SJSA1 (cell line): ENCODE measurements around the gene DHX34. TPM values are rescaled to one million over a fixed set of nuclear protein-coding genes. Genes with fewer than 3 reads are reported as not detected.

Experiments
- DNase-seq, 2 experiments: peaks; one replicate each; pipeline ENCODE4 v3.0.0-alpha.2; 2015 to 2020; ENCODE audit warnings: low spot score in 2 of 2, low read depth in 1 of 2
- H3K27ac ChIP-seq: fragments of 250-450 bp; sonication (Bioruptor Pico); 2 replicates; pipeline ENCODE4 v1.5.1; 2020; ENCODE audit warnings: mild to moderate bottlenecking, moderate library complexity
- H3K27me3 ChIP-seq: fragments of 250-450 bp; sonication (Bioruptor Pico); replicated peaks from 2 replicates; pipeline ENCODE4 v1.5.1; 2020; ENCODE audit warnings: mild to moderate bottlenecking, moderate library complexity
- H3K36me3 ChIP-seq: fragments of 250-450 bp; sonication (Bioruptor Pico); 2 replicates; pipeline ENCODE4 v1.5.1; 2020; ENCODE audit warnings: mild to moderate bottlenecking
- H3K4me1 ChIP-seq: fragments of 250-450 bp; sonication (Bioruptor Pico); replicated peaks from 2 replicates; pipeline ENCODE4 v1.6.1; 2021; ENCODE audit warnings: mild to moderate bottlenecking
- H3K4me3 ChIP-seq: fragments of 250-450 bp; sonication (Bioruptor Pico); 2 replicates; pipeline ENCODE4 v1.5.1; 2020; ENCODE audit warnings: mild to moderate bottlenecking
- H3K9me3 ChIP-seq: fragments of 250-450 bp; sonication (Bioruptor Pico); replicated peaks from 2 replicates; pipeline ENCODE4 v1.5.1; 2020; ENCODE audit warnings: mild to moderate bottlenecking
- total RNA-seq: library from RNA; depleted of rRNA; stranded (reverse); fragments of >200 nt; shearing (Covaris generic); gene quantifications from 2 replicates; pipeline ENCODE4 v1.2.3, GENCODE V29; 2014

DHX34 gene
- total RNA-seq, 1 experiment from 2014 or later: 16.4 TPM

- Histone ChIP-seq H3K36me3 (peaks cover 10% of the 10 kb centered on the region), H3K27ac (no peak overlapping the region), H3K4me1 (peaks cover 13% of the 10 kb centered on the region), H3K27me3 (peaks cover 29% of the 10 kb centered on the region), H3K4me3 (peak overlapping the region; percentile 65), H3K9me3 (no peaks in the 10 kb centered on the region)
- no peak for DNase-seq
These were observed 68.9 kb downstream of the DHX34 start for GRCh38 chr19:47417746-47418691.

GRCh38 chr19:47418692-47419029 lies 69.5 kb downstream of the DHX34 start:
- Histone ChIP-seq H3K4me3 (peak overlapping the region; percentile 65), H3K27ac (no peak overlapping the region), H3K4me1 (peaks cover 13% of the 10 kb centered on the region), H3K36me3 (peaks cover 10% of the 10 kb centered on the region), H3K27me3 (peaks cover 29% of the 10 kb centered on the region), H3K9me3 (no peaks in the 10 kb centered on the region)
- no peak for DNase-seq

- Histone ChIP-seq H3K4me1 (peaks cover 13% of the 10 kb centered on the region), H3K27ac (no peak within 1 kb of the TSS), H3K27me3 (peaks cover 33% of the 10 kb centered on the region), H3K36me3 (peaks cover 7% of the 10 kb centered on the region), H3K4me3 (peak within 1 kb of the TSS; percentile 65), H3K9me3 (no peaks in the 10 kb centered on the region)
- no peak for DNase-seq
These were observed 70.1 kb downstream of the DHX34 start, which contains the start of gene MEIS3 for GRCh38 chr19:47419030-47419783. Gene MEIS3, minus strand, starts transcription at chr19:47419527. Its CDS starts 446 bp downstream, at chr19:47419081.

- no peak overlapping the region for H3K4me3 ChIP-seq
- 0 out of 2 replicates have a peak, but pooled peaks cover 4% of the 10 kb centered on the region for H3K36me3 ChIP-seq
- H3K4me1 ChIP-seq: peaks cover 13% of the 10 kb centered on the region
- H3K27ac ChIP-seq: no peak overlapping the region
- DNase-seq: no peak
- H3K27me3 ChIP-seq: peaks cover 38% of the 10 kb centered on the region
- no peaks in the 10 kb centered on the region for H3K9me3 ChIP-seq
These were observed 70.7 kb downstream of the DHX34 start for GRCh38 chr19:47419789-47420188.

- Histone ChIP-seq H3K27me3 (peaks cover 40% of the 10 kb centered on the region), H3K4me1 (peaks cover 13% of the 10 kb centered on the region), H3K9me3 (no peaks in the 10 kb centered on the region), H3K27ac (no peak overlapping the region), H3K4me3 (no peak overlapping the region), H3K36me3 (no peaks in the 10 kb centered on the region)
- DNase-seq: no peak
These were observed 72.2 kb downstream of the DHX34 start for GRCh38 chr19:47421244-47421786.

- no peak for DNase-seq
- no peak overlapping the region for H3K4me3 ChIP-seq
- H3K4me1 ChIP-seq: peaks cover 13% of the 10 kb centered on the region
- peaks cover 40% of the 10 kb centered on the region for H3K27me3 ChIP-seq
- H3K27ac ChIP-seq: no peak overlapping the region
- no peaks in the 10 kb centered on the region for H3K9me3 ChIP-seq
- H3K36me3 ChIP-seq: no peaks in the 10 kb centered on the region
These were observed 72.8 kb downstream of the DHX34 start for GRCh38 chr19:47421844-47422395.

GRCh38 chr19:47422417-47423163 lies 73.5 kb downstream of the DHX34 start:
- peaks cover 40% of the 10 kb centered on the region for H3K27me3 ChIP-seq
- no peak overlapping the region for H3K27ac ChIP-seq
- H3K36me3 ChIP-seq: no peaks in the 10 kb centered on the region
- H3K4me1 ChIP-seq: peaks cover 20% of the 10 kb centered on the region
- no peak overlapping the region for H3K4me3 ChIP-seq
- no peak for DNase-seq
- H3K9me3 ChIP-seq: no peaks in the 10 kb centered on the region

GRCh38 chr19:47423203-47423882 lies 74.2 kb downstream of the DHX34 start:
- H3K9me3 ChIP-seq: no peaks in the 10 kb centered on the region
- H3K27me3 ChIP-seq: peaks cover 40% of the 10 kb centered on the region
- H3K4me3 ChIP-seq: no peak overlapping the region
- H3K27ac ChIP-seq: no peak overlapping the region
- no peaks in the 10 kb centered on the region for H3K36me3 ChIP-seq
- peaks cover 20% of the 10 kb centered on the region for H3K4me1 ChIP-seq
- DNase-seq: no peak

GRCh38 chr19:47427241-47428176 lies 78.4 kb downstream of the DHX34 start:
- Histone ChIP-seq H3K4me1 (peaks cover 19% of the 10 kb centered on the region), H3K27ac (no peak overlapping the region), H3K27me3 (peaks cover 14% of the 10 kb centered on the region), H3K36me3 (no peaks in the 10 kb centered on the region), H3K9me3 (no peaks in the 10 kb centered on the region), H3K4me3 (peak overlapping the region; percentile 6)
- DNase-seq: peak; percentile 74

GRCh38 chr19:47428177-47428894 lies 79.2 kb downstream of the DHX34 start:
- Histone ChIP-seq H3K36me3 (no peaks in the 10 kb centered on the region), H3K27me3 (peaks cover 10% of the 10 kb centered on the region), H3K27ac (no peak overlapping the region), H3K9me3 (no peaks in the 10 kb centered on the region), H3K4me3 (peak overlapping the region; percentile 6), H3K4me1 (peaks cover 19% of the 10 kb centered on the region)
- DNase-seq: peak; percentile 92 to 96

GRCh38 chr19:47429140-47429793 lies 80.2 kb downstream of the DHX34 start:
- H3K9me3 ChIP-seq: no peaks in the 10 kb centered on the region
- H3K4me3 ChIP-seq: no peak overlapping the region
- DNase-seq: no peak
- H3K4me1 ChIP-seq: peaks cover 19% of the 10 kb centered on the region
- peaks cover 6% of the 10 kb centered on the region for H3K27me3 ChIP-seq
- no peak overlapping the region for H3K27ac ChIP-seq
- no peaks in the 10 kb centered on the region for H3K36me3 ChIP-seq
